Right atrium auricular region (tissue), 2 donors: ENCODE data around the gene MINPP1. TPM values are rescaled to one million over a fixed set of nuclear protein-coding genes. Genes with fewer than 3 reads are reported as not detected.

Experiments used
- DNase-seq: peaks from one replicate; pipeline ENCODE4 v3.0.0-alpha.2; 2019; ENCODE audit warnings: low spot score
- H3K27ac ChIP-seq, 2 donors: fragments of 200-600 bp; sonication (generic); 1 replicate in 1 of 2; 2 replicates in 1 of 2; pipeline ENCODE4 v1.5.1; 2016 to 2019
- H3K27me3 ChIP-seq, 2 donors: fragments of 200-600 bp; sonication (generic); one replicate each; pipeline versions ENCODE4 v1.5.1 to v1.6.0; 2017 to 2019
- H3K36me3 ChIP-seq: fragments of 200-600 bp; sonication (generic); one replicate; pipeline ENCODE4 v1.5.1; 2016
- H3K4me1 ChIP-seq, 2 donors: fragments of 200-600 bp; sonication (generic); one replicate each; pipeline versions ENCODE4 v1.5.1 to v1.6.0; 2017 to 2019
- H3K4me3 ChIP-seq, 2 donors: fragments of 200-600 bp; sonication (generic); 1 replicate in 1 of 2; 2 replicates in 1 of 2; pipeline ENCODE4 v1.5.1; 2017 to 2019; ENCODE audit warnings: mild to moderate bottlenecking in 1 of 2, moderate library complexity in 1 of 2
- H3K9me3 ChIP-seq, 2 donors: fragments of 200-600 bp; sonication (generic); one replicate each; pipeline ENCODE4 v1.5.1; 2019
- total RNA-seq, 2 donors: library from RNA; depleted of rRNA; stranded (reverse); fragments of >200 nt; gene quantifications; one replicate each; pipeline ENCODE4 v1.1.0, GENCODE V29; 2016
- TF ChIP-seq, protein P1 (sequence below), 2 donors: fragments of 200-600 bp; sonication (generic); IDR thresholded peaks; one replicate each; pipeline ENCODE4 v1.5.1; 2019; ENCODE audit warnings: antibody characterized with exemption in 2 of 2

MINPP1 gene
- total RNA-seq, 2 donors from 2014 or later = 9.9 to 10.6 TPM

DNA sequence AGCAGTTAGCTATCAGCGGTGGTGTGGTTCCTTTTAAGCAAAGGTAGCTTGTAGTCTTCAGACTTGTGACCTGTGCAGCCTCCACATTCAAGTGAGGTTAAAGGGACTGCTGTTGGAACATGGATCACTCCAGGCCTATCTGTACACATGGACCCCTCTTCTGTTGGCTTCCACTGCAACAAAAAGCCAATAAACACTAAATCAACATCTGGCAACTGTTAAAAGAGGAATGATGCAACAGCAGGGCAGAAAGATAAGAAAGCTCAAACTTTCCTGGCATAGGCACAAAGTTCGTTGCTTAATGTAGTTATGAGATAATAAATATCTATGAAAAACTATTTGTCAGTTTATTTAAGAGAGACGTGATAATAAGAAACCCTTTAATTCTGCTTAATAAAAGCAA, 4.0 kb upstream of the MINPP1 start:
- no peaks in the 10 kb centered on the region for H3K27me3 ChIP-seq
- TF ChIP-seq, protein P1, sequence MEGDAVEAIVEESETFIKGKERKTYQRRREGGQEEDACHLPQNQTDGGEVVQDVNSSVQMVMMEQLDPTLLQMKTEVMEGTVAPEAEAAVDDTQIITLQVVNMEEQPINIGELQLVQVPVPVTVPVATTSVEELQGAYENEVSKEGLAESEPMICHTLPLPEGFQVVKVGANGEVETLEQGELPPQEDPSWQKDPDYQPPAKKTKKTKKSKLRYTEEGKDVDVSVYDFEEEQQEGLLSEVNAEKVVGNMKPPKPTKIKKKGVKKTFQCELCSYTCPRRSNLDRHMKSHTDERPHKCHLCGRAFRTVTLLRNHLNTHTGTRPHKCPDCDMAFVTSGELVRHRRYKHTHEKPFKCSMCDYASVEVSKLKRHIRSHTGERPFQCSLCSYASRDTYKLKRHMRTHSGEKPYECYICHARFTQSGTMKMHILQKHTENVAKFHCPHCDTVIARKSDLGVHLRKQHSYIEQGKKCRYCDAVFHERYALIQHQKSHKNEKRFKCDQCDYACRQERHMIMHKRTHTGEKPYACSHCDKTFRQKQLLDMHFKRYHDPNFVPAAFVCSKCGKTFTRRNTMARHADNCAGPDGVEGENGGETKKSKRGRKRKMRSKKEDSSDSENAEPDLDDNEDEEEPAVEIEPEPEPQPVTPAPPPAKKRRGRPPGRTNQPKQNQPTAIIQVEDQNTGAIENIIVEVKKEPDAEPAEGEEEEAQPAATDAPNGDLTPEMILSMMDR (IDR thresholded peaks at IDR 0.05) = no peak
- no peak overlapping the region for H3K4me3 ChIP-seq
- no peak overlapping the region for H3K27ac ChIP-seq
- no peak for DNase-seq
- H3K9me3 ChIP-seq = no peaks in the 10 kb centered on the region
- peaks cover 0 to 4% of the 10 kb centered on the region in 2 donors for H3K4me1 ChIP-seq
- H3K36me3 ChIP-seq = no peaks in the 10 kb centered on the region

DNA sequence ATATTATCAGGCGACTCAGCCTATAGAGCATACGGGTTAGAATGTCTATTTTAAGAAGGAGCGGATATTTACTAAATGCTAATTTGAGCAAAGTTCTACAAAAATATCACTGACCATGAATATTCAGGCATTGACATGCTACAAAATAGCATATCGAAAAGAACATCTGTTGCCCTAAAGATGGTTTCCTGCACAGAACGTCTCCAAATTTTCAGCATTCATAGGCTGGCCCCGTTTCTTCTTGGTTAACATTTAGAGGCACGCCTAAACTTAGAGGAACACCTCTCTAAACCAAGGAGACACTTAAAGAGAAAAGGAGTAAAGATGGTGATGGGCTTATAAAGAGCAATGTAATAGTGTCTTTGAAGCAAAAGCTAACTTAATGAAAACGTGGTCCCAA, 1.3 kb upstream of the MINPP1 start:
- Histone ChIP-seq H3K9me3 (no peaks in the 10 kb centered on the region), H3K4me3 (no peak overlapping the region), H3K27ac (no peak overlapping the region), H3K4me1 (peaks cover 0 to 14% of the 10 kb centered on the region in 2 donors), H3K36me3 (no peaks in the 10 kb centered on the region), H3K27me3 (no peaks in the 10 kb centered on the region)
- TF ChIP-seq, protein P1 (IDR thresholded peaks at IDR 0.05) = no peak
- no peak for DNase-seq

DNA sequence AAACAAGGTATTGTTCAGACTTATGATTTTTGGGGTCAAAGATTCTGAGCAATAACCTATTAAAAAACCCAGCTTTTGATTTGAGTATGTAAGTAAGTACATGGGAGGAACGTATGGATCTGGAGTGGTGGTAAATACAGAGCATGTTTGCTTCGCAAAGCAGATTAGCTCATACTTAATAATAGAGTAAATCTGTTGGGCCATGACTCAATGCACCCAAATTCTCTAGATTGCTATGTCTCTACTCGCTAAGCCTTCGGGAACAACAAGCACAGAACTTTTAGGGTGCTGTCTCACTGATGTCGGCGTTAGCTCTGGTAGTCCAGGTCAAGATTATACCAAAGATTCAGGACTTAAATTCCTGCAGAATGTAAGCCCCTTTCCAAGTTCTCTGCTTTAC, 807 bp upstream of the MINPP1 start:
- TF ChIP-seq, protein P1 (IDR thresholded peaks at IDR 0.05) = no peak
- H3K9me3 ChIP-seq = no peaks in the 10 kb centered on the region
- peak overlapping the region in 1 of 2 donors; percentile 96 for H3K4me3 ChIP-seq
- peak overlapping the region in 1 of 2 donors; percentile 87 for H3K27ac ChIP-seq
- DNase-seq = no peak
- peaks cover 0 to 14% of the 10 kb centered on the region in 2 donors for H3K4me1 ChIP-seq
- no peaks in the 10 kb centered on the region for H3K27me3 ChIP-seq
- no peaks in the 10 kb centered on the region for H3K36me3 ChIP-seq

DNA sequence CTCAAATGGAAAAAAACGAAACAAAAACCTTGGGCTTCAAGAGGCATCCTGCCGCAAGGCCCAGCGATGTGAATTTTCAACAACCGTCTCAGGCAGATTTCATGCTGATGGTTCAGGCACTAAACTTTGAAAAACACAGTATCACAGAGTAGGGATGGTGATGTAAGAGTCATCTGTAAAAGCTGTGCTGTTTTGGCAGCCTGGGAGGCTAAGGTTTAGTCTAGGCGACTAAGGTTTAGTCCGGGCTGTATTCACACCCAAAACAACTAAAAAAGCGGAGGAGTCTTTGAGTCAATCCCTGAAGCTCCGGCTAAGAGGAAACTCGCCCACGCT, 420 bp upstream of the MINPP1 start:
- no peak for DNase-seq
- H3K9me3 ChIP-seq = no peaks in the 10 kb centered on the region
- TF ChIP-seq, protein P1 (IDR thresholded peaks at IDR 0.05) = no peak
- no peaks in the 10 kb centered on the region for H3K27me3 ChIP-seq
- peak overlapping the region; percentile 86 to 87 for H3K27ac ChIP-seq
- no peaks in the 10 kb centered on the region for H3K36me3 ChIP-seq
- peaks cover 0 to 14% of the 10 kb centered on the region in 2 donors for H3K4me1 ChIP-seq
- peak overlapping the region; percentile 67 to 96 for H3K4me3 ChIP-seq

DNA sequence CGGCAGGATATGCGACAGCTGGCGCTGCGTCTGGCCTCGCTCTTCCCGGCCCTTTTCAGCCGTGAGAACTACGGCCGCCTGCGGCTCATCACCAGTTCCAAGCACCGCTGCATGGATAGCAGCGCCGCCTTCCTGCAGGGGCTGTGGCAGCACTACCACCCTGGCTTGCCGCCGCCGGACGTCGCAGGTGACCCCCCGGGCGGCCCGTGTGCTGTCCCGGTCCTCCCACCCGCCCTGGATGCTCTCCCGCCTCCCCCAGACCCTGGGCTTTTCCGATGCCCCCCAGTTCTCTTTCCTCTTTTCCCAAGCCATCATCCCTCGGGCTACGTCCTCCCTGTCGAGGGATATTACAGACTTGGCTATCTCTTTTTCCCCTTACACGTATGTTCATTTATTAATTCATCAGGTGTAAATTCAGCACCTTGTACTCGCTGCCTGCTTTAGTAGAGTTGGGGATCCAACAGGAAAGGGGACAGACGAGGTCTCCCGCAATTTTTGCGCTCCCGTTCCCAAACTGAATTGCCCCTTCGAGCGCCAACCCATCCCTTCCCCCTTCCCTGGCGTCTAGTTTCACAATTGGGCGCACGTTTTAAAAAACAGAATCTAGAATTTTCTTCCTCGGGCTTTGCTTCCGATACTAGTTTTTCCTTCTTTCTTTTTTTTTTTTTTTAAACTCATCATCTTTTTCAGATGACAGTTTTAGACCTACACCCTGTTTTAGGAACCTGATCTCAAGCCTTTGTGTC, 846 bp downstream of the MINPP1 start:
- TF ChIP-seq, protein P1 (IDR thresholded peaks at IDR 0.05) = peak; percentile 14 to 79
- Histone ChIP-seq H3K36me3 (peaks cover 5% of the 10 kb centered on the region), H3K27ac (peak overlapping the region; percentile 86 to 87), H3K4me3 (peak overlapping the region; percentile 67 to 96), H3K4me1 (peaks cover 0 to 14% of the 10 kb centered on the region in 2 donors), H3K9me3 (no peaks in the 10 kb centered on the region), H3K27me3 (no peaks in the 10 kb centered on the region)
- DNase-seq = no peak

DNA sequence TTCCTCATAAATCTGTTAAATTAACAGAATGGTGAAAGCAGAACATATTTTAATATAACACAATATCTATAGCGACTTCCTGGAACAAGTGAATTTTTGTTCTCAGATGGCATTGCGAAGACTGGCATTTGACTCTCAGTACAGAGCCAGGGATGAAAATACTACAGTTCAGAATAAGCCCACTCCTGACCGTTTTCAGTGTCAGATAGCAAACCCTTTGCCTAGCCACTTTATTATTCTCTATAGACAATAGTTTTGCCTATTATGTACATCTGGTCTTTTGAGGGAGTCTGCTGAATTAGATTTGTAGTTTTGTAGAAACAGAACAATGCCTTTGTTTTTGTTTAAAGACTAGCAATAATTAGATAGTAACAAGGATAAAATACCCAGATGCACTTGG, 2.3 kb downstream of the MINPP1 start:
- no peaks in the 10 kb centered on the region for H3K27me3 ChIP-seq
- H3K4me1 ChIP-seq = peaks cover 0 to 14% of the 10 kb centered on the region in 2 donors
- no peak overlapping the region for H3K4me3 ChIP-seq
- H3K27ac ChIP-seq = no peak overlapping the region
- peaks cover 13% of the 10 kb centered on the region for H3K36me3 ChIP-seq
- TF ChIP-seq, protein P1 (IDR thresholded peaks at IDR 0.05) = no peak
- DNase-seq = no peak
- no peaks in the 10 kb centered on the region for H3K9me3 ChIP-seq
